ENCODE data around the gene MVK.

The MVK gene

DNA sequence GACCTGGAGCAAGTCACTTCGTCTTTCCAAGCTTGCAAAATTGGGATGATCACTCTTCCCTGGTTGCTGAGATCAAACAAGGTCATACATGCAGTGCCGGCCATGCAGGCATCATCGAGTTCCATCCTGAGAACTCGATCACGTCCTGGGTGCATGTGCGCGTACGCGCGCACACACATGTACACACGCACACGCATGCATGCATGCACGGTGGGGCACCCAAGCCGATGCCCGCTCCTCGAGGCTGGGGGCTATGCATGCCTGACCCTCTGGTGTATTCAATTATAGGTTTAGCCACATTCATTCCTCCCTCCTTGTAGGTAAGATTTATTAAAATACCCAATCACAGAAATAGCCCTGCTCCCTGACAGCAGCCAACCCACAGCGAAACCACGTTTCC, 26.3 kb upstream of the MVK start:
- no peak for DNase-seq

GRCh38 chr12:109548258-109548657, 25.3 kb upstream of the MVK start:
- DNase-seq = no peak

- DNase-seq = no peak
Observed at GRCh38 chr12:109549613-109550270, 23.9 kb upstream of the MVK start.

- no peak for DNase-seq
Observed at GRCh38 chr12:109550281-109550680, 23.3 kb upstream of the MVK start.

DNA sequence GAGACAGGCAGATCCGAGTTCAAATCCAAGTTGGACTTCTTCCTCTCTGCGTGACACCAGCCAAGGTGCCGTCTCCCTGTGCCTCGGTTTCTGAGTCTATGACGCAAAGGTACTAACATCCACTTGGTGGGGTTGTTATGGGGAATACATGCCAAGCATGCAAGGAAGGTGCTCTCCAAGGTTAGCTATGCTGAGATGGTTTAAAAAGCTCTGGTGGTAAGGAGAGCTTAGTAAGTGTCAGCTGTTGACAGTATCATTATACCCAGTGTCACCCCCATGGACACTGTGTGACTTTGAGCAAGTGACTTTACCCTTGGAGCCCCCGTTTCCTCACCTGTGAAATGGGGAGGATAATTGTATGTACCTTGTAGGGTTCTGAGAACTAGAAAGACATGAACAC, 22.5 kb upstream of the MVK start:
- no peak for DNase-seq

DNA sequence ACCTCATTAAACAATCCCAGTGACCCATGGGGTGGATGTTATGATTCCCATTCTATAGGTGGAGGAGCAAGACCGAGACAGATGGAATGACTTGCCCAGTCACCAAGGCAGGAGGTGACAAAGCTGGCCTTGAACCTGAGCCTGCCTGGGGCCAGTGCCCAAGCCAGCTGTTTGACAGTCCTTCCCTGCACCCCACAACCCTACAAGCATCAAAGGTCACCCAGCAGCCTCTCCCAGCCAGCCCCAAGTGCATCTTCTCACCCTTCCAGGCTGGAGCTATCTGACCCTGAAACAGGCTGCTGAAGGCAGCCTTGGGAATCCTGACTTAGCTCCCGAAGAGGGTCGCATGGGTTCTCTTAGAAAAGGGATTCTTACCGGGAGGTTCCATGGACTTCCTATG, 20.6 kb upstream of the MVK start:
- no peak for DNase-seq

- DNase-seq = no peak
Observed at GRCh38 chr12:109553483-109553882, 20.1 kb upstream of the MVK start.

GRCh38 chr12:109553906-109554500, 19.6 kb upstream of the MVK start:
- no peak for DNase-seq

- no peak for DNase-seq
Observed at GRCh38 chr12:109554761-109555160, 18.8 kb upstream of the MVK start.

- DNase-seq = no peak
Observed at GRCh38 chr12:109555431-109556315, 17.9 kb upstream of the MVK start.

- DNase-seq = no peak
Observed at GRCh38 chr12:109557200-109557599, 16.4 kb upstream of the MVK start.

- no peak for DNase-seq
Observed at GRCh38 chr12:109557805-109558204, 15.8 kb upstream of the MVK start.

DNA sequence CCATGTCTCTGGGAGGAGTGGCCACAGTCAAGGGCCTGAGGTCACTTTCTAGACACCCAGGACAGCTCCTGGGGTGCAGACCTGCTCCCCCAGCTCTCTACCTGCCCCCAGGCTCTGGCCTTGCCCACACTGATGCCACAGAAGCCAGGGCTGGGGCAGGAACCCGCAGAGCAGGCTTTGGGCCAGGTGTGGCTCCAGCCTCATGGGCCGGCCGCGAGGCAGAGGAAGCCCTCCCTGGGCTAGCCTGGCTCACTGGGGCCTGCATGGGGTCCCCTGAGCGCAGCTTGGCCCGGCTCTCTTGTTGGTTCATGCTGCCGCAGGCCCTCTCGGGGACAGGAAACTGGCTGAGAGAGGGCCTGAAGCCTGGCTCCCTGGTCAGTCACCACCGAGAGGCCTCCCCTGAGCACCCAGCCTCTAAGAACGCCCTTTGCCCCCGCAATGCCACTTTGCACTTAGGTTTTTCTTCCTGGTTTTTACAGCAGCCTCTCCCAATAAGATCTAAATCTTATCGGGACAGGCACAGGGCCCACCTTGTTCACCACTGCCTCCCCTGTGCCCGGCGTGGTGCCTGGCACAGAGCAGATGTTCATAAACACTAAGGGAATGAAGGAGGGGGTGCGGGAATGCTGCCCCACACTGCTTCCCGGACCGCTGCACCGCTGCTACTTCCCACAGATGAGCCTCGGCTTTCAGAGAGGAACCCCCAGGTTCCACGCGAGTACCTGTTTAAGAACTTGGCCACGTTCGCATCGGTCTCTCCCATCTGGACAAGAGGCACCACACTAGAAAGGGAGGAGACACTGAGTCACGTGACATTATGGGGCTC, 15.0 kb upstream of the MVK start:
- DNase-seq = no peak

GRCh38 chr12:109559200-109559505, 14.4 kb upstream of the MVK start:
- no peak for DNase-seq

- no peak for DNase-seq
Observed at GRCh38 chr12:109559601-109560000, 14.0 kb upstream of the MVK start.

DNA sequence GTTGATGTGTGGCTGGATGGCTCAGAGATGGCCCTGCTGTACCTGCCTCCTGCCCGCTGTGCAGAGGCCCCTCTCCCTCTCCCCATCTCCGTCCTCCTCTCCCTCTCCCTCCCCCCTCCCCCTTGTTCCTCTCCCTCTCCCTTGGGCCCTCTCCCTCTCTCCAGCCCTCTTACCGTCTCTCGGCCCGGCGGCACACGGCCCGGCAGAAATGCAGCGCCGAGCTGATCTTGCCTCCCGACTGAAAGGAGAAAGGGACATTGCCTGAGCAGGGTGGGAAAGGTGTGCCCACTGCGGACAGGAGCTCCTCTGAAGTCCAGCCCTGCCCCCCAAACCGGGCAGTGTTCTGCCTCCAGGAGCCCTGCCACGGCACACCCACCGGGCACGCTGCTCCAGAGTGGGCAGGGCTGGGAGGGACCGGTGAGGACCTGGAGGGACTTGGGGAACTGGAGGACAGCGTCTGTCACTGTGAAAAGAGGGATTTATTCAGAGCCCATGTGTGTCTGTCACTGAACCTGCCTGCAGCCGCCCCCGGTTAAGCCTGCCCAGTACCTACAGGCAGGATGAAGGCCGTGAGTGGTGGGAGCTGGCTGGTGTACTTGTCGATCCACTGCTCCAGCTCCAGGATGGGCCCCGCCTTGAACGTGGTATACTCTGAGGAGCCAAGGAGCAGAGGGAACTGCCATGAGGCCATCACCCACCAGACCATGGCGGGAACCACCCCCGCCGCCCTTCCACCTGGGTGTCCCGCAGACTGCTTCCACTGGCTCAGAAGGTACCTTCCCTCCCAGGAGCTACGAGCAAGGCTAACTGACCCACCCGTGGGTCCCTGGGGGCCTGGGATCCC, 12.5 kb upstream of the MVK start:
- DNase-seq = no peak

DNA sequence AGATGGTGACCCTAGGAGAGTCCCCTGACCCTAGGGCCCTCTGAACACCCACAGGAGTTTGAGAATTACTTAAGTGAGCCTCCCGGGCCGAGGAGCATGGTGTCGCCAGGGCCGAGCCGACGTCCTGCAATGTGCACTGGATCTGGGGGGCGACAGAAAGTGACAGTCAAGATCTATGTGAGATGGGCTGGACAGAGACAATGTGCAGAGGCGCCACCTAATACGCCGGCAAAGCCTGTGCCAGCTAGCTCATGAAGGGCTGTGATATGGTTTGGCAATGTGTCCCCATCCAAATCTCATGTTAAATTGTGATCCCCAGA, 11.9 kb upstream of the MVK start:
- DNase-seq = no peak

DNA sequence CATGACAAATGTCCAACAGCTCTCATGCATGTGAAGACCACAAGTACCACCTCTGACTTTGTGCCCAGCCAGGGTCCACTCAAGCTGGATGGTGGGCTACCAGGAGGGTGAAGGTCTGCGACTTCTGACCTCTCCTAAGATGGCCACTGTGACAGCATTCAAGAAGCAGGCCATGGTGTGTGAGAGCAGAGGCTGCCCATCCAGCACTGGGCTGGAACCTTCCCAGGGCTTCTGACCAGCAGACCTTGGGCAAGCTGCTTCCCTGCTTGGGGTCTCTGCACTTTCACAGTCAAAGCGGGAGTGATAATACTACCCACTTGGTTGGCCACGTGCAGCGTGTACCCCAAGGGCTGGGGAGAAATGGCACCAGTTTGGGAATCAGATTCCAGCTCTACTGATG, 10.7 kb upstream of the MVK start:
- no peak for DNase-seq

- no peak for DNase-seq
Observed at GRCh38 chr12:109563291-109564284, 10.0 kb upstream of the MVK start.

- no peak for DNase-seq
Observed at GRCh38 chr12:109566424-109566823, 7.2 kb upstream of the MVK start.

DNA sequence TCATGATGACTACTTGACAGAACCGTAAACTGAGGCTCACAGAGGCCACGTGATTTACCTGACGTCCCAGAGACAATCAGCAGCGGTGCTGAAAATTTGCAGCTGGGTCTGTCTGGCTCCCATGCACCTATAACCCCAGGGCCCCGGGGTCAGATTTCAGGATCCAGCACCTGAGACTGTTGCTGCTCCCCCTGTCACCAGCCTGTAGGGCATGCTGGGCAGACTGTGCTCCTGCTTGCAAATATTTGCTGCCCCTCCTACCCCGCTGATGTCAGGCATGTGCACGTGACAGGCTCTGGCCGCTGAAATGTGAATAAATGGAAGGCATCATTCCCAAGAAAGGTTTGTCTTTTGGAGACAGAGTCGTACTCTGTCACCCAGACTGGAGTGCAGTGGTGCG, 6.3 kb upstream of the MVK start:
- no peak for DNase-seq

Data from NCI-H1048 (cell line).